ENCODE measurements around the gene SERPINB4.

The SERPINB4 gene

DNA sequence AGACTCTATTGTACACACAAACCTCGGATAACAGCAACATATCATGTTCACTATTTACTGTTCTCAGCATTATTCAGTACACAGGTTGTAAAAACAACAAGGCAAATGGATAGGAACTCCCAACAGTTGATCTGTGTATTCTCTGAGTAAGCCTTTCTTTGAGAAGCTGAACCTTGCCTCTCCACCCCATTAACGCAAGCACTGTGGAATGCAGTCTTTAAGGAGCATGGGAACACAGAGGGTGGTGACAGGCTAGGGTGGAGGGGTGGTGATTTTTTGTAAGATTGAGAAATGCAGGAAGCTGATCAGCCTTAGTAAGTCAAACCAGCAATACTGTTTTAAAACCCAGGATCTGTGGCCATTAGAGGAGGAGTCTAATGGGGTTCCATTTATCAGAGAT is 39.1 kb upstream of the SERPINB4 start:
- Histone ChIP-seq H3K4me1 (no peaks in the 10 kb centered on the region), H2AFZ (no peak overlapping the region), H3K27ac (no peak overlapping the region), H3K36me3 (ENCODE audit: control insufficient read depth, insufficient read depth, low read length) (no peaks in the 10 kb centered on the region), H3K4me3 (ENCODE audit: low read depth, low read length) (no peak overlapping the region), H3K27me3 (ENCODE audit: control insufficient read depth, insufficient read depth, low read length) (no peaks in the 10 kb centered on the region), H3K4me2 (ENCODE audit: low read length) (no peak overlapping the region), H3K79me2 (no peaks in the 10 kb centered on the region), H3K9ac (no peak overlapping the region), H3K9me3 (ENCODE audit: control insufficient read depth, low read length) (no peaks in the 10 kb centered on the region)
- TF ChIP-seq, protein P1, sequence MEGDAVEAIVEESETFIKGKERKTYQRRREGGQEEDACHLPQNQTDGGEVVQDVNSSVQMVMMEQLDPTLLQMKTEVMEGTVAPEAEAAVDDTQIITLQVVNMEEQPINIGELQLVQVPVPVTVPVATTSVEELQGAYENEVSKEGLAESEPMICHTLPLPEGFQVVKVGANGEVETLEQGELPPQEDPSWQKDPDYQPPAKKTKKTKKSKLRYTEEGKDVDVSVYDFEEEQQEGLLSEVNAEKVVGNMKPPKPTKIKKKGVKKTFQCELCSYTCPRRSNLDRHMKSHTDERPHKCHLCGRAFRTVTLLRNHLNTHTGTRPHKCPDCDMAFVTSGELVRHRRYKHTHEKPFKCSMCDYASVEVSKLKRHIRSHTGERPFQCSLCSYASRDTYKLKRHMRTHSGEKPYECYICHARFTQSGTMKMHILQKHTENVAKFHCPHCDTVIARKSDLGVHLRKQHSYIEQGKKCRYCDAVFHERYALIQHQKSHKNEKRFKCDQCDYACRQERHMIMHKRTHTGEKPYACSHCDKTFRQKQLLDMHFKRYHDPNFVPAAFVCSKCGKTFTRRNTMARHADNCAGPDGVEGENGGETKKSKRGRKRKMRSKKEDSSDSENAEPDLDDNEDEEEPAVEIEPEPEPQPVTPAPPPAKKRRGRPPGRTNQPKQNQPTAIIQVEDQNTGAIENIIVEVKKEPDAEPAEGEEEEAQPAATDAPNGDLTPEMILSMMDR (IDR thresholded peaks at IDR 0.05) = no peak

DNA sequence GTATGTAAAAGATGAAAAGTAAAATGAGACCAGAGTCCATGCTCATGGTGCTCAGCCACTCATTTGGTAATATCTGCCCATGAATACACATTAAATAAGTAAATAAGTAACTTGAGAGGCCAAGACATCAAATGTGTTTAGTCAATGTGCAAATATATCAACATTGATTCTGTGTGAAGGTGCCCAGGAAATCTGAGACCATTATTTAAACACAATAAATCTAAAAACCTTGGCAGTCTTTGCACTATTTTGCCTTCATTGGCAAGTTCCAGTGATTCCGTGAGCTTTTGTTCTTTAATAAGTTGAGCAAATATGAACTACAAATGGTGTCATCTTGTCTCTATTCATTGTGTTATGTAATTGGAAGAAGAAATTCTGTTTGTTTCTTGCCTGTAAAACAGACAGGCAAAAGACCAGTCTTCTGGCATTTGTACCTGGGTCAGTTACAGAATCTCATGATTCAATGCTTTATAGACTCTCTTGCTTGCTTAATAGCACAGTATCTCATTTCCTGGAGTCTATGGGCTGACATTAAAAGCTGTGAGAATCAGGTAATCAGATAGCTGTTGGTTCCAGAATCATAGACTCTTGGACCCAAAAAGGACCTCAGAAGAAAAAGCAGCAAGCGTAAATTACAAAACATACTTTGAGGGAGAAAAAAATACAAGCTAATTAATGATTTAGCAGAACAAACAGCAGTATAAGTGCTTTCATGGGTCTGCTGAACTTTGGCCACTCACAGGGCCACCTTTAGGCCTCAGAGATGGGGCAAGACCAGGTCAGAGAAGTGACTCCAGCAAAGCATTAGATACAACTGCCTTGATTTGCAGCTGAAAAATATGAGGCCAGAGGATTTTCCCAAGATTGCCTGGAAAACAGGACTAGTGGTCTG is 37.6 kb upstream of the SERPINB4 start:
- Histone ChIP-seq H3K79me2 (no peaks in the 10 kb centered on the region), H3K27me3 (ENCODE audit: control insufficient read depth, insufficient read depth, low read length) (no peaks in the 10 kb centered on the region), H3K4me1 (no peaks in the 10 kb centered on the region), H3K27ac (no peak overlapping the region), H2AFZ (no peak overlapping the region), H3K9me3 (ENCODE audit: control insufficient read depth, low read length) (no peaks in the 10 kb centered on the region), H3K4me3 (ENCODE audit: low read depth, low read length) (no peak overlapping the region), H3K9ac (no peak overlapping the region), H3K4me2 (ENCODE audit: low read length) (no peak overlapping the region), H3K36me3 (ENCODE audit: control insufficient read depth, insufficient read depth, low read length) (no peaks in the 10 kb centered on the region)
- TF ChIP-seq, protein P1 (IDR thresholded peaks at IDR 0.05) = no peak

DNA sequence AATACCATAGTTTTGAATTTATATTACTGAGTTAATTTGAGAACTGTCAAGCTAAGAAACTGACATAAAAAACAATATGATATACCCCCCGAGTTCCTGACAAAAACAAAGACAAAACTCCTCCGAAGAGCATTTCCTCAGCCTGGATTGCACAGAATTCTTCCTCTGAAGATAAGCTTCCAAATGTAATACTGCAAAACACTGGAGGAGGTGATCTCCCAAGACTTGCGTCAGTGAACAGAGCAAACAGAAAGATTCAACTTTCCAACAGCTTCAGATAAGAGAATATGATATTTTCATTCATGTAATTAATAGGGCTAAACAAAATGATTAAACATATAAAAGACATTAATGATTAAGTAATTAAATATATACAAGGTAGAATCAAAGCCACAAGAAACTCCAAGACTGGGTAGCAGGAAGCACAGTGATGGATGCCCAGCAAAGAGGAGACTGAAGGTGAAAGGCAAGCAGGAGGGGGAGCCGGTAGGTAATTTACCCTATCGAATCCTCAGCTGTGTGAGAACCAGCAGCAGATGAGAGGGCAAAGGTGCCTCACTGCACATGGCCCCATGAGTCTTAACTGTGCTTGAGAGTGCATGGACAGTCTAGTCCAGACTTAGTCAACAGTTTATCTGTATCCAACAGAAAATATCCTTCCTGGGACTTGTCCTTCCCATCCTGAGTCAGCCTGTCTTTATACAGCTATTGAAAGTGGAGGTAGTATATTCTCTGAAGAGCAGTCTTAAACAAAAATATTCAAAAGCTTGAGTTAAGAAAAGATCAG is 36.0 kb upstream of the SERPINB4 start:
- no peak overlapping the region for H3K4me2 ChIP-seq (ENCODE audit: low read length)

DNA sequence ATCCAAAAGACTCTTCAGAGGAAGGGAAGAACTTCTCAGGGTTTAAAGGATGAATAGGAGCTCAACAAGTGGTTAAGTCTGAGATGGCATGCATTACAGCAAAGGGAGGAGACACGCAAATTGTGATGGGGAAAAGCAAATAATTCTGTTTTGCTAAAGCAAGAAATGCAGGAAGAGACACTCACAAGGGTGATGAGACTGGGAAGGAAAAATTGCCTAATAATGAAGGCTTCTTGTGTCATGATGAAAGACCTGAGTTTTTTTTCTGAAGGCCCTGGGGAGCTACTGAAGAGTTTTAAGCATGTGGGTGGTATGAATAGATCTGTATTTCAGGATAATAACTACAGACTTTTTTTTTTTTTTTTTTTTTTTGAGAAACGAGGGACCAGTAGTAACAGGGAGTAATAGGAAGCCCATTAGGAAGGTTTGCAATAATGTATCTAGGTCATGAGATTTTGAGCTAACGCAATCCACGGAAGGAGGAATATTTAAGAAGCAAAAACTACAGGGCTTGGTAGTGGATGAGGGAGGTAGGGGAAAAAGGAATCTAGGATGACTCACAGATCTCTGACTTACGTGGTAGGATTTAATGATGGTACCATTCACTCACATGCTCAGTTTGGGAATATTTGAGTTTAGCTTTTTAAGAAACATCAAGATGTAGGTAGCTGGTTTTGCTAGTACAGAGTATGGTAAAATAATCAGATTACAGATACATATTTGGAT is 33.6 kb upstream of the SERPINB4 start:
- no peak overlapping the region for H3K4me3 ChIP-seq (ENCODE audit: low read depth, low read length)
- H2AFZ ChIP-seq = no peak overlapping the region
- no peaks in the 10 kb centered on the region for H3K4me1 ChIP-seq
- no peaks in the 10 kb centered on the region for H3K79me2 ChIP-seq
- H3K27ac ChIP-seq = no peak overlapping the region
- H3K27me3 ChIP-seq (ENCODE audit: control insufficient read depth, insufficient read depth, low read length) = no peaks in the 10 kb centered on the region
- TF ChIP-seq, protein P1 (IDR thresholded peaks at IDR 0.05) = no peak
- no peaks in the 10 kb centered on the region for H3K9me3 ChIP-seq (ENCODE audit: control insufficient read depth, low read length)
- H3K4me2 ChIP-seq (ENCODE audit: low read length) = no peak overlapping the region
- no peaks in the 10 kb centered on the region for H3K36me3 ChIP-seq (ENCODE audit: control insufficient read depth, insufficient read depth, low read length)
- H3K9ac ChIP-seq = no peak overlapping the region

More for the DNA sequence above, 36.0 kb upstream of the SERPINB4 start:
- Histone ChIP-seq H3K36me3 (ENCODE audit: control insufficient read depth, insufficient read depth, low read length) (no peaks in the 10 kb centered on the region), H3K27me3 (ENCODE audit: control insufficient read depth, insufficient read depth, low read length) (no peaks in the 10 kb centered on the region), H3K9me3 (ENCODE audit: control insufficient read depth, low read length) (no peaks in the 10 kb centered on the region), H3K27ac (no peak overlapping the region), H3K79me2 (no peaks in the 10 kb centered on the region), H3K4me3 (ENCODE audit: low read depth, low read length) (no peak overlapping the region), H3K4me1 (no peaks in the 10 kb centered on the region), H3K9ac (no peak overlapping the region), H2AFZ (no peak overlapping the region)
- TF ChIP-seq, protein P1 (IDR thresholded peaks at IDR 0.05) = no peak
